Measurements from ENCODE around the gene HYCC2.

DNA sequence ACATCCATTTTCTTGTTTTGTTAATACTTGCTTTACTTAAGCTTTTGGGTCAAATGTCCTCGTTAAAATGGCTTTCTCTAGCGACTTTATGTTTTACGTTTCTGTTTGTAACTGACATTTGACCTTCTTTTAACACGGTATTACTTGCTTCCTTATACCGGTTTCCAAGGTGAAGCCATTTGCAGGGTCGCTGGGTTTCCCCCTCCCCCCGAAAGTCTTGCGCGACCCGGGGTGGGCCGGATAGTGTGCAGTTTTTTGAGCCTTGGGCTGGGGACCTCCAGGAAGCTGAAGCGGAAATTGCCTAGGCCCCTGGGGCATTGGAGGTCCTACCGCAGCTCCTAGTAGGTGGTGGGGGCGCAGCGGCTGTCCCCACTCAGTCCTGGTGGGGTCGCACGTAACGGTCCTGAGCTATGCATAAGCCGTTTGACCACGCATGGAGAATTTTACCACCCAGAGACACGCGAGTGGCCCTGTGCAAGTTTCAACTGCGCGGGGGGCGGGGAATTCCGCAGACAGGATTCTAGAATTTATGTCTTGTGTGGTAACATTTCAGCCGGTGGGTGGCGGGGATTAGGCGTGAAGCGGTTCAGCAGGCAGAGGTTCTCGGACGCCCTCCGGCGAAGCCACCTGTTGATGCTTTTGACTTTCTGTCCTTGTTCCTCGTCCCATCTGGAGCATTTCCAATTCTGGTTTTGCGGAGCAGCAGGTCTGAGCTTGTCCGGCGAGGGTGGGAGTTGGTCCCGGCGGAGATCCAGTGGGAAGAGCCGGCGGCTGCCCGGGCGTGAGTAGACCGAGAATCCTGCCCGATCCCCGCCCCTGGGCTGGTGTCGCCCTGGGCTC, 46.9 kb upstream of the HYCC2 start:
- TF ChIP-seq, protein P1, sequence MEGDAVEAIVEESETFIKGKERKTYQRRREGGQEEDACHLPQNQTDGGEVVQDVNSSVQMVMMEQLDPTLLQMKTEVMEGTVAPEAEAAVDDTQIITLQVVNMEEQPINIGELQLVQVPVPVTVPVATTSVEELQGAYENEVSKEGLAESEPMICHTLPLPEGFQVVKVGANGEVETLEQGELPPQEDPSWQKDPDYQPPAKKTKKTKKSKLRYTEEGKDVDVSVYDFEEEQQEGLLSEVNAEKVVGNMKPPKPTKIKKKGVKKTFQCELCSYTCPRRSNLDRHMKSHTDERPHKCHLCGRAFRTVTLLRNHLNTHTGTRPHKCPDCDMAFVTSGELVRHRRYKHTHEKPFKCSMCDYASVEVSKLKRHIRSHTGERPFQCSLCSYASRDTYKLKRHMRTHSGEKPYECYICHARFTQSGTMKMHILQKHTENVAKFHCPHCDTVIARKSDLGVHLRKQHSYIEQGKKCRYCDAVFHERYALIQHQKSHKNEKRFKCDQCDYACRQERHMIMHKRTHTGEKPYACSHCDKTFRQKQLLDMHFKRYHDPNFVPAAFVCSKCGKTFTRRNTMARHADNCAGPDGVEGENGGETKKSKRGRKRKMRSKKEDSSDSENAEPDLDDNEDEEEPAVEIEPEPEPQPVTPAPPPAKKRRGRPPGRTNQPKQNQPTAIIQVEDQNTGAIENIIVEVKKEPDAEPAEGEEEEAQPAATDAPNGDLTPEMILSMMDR (conservative IDR thresholded peaks at IDR 0.05): peak; percentile 22
- no peak for TF ChIP-seq ZFX (IDR thresholded peaks at IDR 0.05)

Data from C4-2B (cell line).